Measurements from ENCODE around the gene ABCC11. TPM values are rescaled to one million over a fixed set of nuclear protein-coding genes. Genes with fewer than 3 reads are reported as not detected.

Gene ABCC11
- total and polyA plus RNA-seq, 2 donors (not counting 1 experiment from before 2014, with no cell fraction given), result 0.09 TPM; not detected in 1

DNA sequence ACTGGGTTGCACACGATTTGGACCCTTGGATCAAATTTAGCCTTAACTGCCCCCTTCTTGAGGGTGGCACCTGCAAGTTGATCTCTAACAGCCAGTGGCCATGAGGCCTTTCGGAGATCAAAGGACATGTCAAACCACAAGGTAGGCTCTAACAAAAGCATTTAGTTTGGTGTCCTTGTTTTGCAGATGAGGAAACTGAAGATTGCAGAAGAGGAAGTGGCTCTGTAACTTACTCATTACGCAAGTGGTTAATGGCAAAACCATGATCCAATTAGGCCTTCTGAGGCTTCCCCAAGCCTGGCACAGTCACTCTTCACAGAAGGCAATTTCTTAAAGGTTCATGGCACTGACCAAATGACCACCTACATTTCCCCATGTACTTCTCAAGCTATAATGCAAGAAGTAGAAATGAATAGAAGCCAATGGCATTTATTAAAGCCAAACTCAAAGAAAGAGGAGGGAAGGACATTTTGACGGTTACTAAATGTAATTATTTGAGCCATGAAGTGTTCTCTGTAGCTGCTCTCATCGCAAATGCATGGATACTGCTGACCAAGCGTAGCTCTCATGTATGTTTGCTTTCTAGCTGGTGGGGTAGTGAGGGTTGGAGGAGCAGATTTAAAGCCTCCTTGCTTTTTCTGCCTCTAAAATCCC is 58.8 kb downstream of the ABCC11 start:
- ATAC-seq (ENCODE audit: low read depth) (no peak), DNase-seq (no peak)
- peak overlapping the region; percentile 19 for H2AFZ ChIP-seq (ENCODE audit: insufficient read depth, low read depth, low read length, poor library complexity, severe bottlenecking)
- Mint-ChIP-seq H3K9me3 (ENCODE audit: insufficient read depth) (no peaks in the 10 kb centered on the region), H3K27me3 (peaks cover 3% of the 10 kb centered on the region), H3K27ac (no peak overlapping the region), H3K4me3 (no peak overlapping the region), H3K4me1 (no peaks in the 10 kb centered on the region)
- no peaks in the 10 kb centered on the region for H3K9me3 ChIP-seq (ENCODE audit: control extremely low read depth in 1 of 3, control insufficient read depth in 2 of 3, insufficient read depth in 1 of 3, low read length in 2 of 3)
- H3K27me3 ChIP-seq (replicated peaks in 1 of 4; ENCODE audit: control extremely low read depth in 1 of 4, control insufficient read depth in 3 of 4, insufficient read depth in 4 of 4, low read length in 3 of 4), result peaks cover 0 to 4% (median 0%) of the 10 kb centered on the region in 4 experiments
- no peak overlapping the region for H3K4me2 ChIP-seq (replicated peaks; ENCODE audit: low read depth, low read length, poor library complexity, severe bottlenecking)
- H3K4me1 ChIP-seq (ENCODE audit: control insufficient read depth in 2 of 2, insufficient read depth in 2 of 2, low read length in 2 of 2), result no peaks in the 10 kb centered on the region
- no peaks in the 10 kb centered on the region for H3K36me3 ChIP-seq (replicated peaks in 1 of 2; ENCODE audit: control extremely low read depth in 1 of 2, control insufficient read depth in 1 of 2, extremely low read depth in 1 of 2, insufficient read depth in 2 of 2, low read length in 1 of 2)
- no peak overlapping the region for H3K4me3 ChIP-seq (ENCODE audit: control extremely low read depth in 1 of 5, extremely low read depth in 1 of 5, insufficient read depth in 1 of 5, low read depth in 2 of 5, low read length in 4 of 5)
- CTCF ChIA-PET, result interaction anchor here (1.2 kb wide), 1 partner anchor 32 kb away, joined by 3 read pairs; no protein-coding TSS in a partner anchor
- 71% methylated on average over 5 of the region's 6 CpGs for WGBS (ENCODE audit: insufficient coverage)
- POLR2A ChIA-PET, result no interaction called here
- no peak for TF ChIP-seq EZH2 (IDR thresholded peaks at IDR 0.05; ENCODE audit: borderline replicate concordance, insufficient read depth, low read depth, low read length, poor library complexity, severe bottlenecking)
- TF ChIP-seq, protein P1, sequence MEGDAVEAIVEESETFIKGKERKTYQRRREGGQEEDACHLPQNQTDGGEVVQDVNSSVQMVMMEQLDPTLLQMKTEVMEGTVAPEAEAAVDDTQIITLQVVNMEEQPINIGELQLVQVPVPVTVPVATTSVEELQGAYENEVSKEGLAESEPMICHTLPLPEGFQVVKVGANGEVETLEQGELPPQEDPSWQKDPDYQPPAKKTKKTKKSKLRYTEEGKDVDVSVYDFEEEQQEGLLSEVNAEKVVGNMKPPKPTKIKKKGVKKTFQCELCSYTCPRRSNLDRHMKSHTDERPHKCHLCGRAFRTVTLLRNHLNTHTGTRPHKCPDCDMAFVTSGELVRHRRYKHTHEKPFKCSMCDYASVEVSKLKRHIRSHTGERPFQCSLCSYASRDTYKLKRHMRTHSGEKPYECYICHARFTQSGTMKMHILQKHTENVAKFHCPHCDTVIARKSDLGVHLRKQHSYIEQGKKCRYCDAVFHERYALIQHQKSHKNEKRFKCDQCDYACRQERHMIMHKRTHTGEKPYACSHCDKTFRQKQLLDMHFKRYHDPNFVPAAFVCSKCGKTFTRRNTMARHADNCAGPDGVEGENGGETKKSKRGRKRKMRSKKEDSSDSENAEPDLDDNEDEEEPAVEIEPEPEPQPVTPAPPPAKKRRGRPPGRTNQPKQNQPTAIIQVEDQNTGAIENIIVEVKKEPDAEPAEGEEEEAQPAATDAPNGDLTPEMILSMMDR (IDR thresholded peaks at IDR 0.05), result no peak
- no peak overlapping the region for H3K9ac ChIP-seq (ENCODE audit: low read length)
- H3K27ac ChIP-seq (ENCODE audit: low read length in 2 of 2), result no peak overlapping the region
- H4K20me1 ChIP-seq (ENCODE audit: control insufficient read depth, insufficient read depth, low read length, poor library complexity, severe bottlenecking), result no peaks in the 10 kb centered on the region
- H3K79me2 ChIP-seq (ENCODE audit: control insufficient read depth, insufficient read depth, low read length), result no peaks in the 10 kb centered on the region
- intact Hi-C loops (cut with micrococcal nuclease), result no loop called here

DNA sequence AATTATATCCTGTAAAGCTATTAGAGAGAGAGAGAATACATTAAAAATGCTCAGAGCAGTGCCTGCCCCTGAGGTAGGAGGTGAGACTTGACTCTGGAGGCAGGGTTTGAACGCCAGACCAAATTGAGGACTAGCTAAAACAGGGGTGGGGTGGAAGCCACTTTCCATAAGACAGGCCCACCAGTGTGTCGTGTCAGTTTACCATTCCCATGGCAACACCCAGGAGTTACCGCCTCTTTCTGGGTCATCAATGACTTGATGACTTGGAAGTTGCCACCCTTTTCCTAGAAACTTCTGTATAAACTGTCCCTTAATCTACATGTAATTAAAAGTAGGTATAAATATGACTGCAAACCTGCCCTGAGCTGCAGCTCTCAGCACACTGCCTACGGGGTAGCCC is 59.6 kb downstream of the ABCC11 start:
- Mint-ChIP-seq H3K27ac (no peak overlapping the region), H3K4me3 (no peak overlapping the region), H3K27me3 (peaks cover 3% of the 10 kb centered on the region), H3K9me3 (ENCODE audit: insufficient read depth) (no peaks in the 10 kb centered on the region), H3K4me1 (no peaks in the 10 kb centered on the region)
- no peak overlapping the region for H3K27ac ChIP-seq (ENCODE audit: low read length in 2 of 2)
- no peak for ATAC-seq (ENCODE audit: low read depth)
- H3K4me1 ChIP-seq (ENCODE audit: control insufficient read depth in 2 of 2, insufficient read depth in 2 of 2, low read length in 2 of 2), result no peaks in the 10 kb centered on the region
- H2AFZ ChIP-seq (ENCODE audit: insufficient read depth, low read depth, low read length, poor library complexity, severe bottlenecking), result no peak overlapping the region
- H3K36me3 ChIP-seq (replicated peaks in 1 of 2; ENCODE audit: control extremely low read depth in 1 of 2, control insufficient read depth in 1 of 2, extremely low read depth in 1 of 2, insufficient read depth in 2 of 2, low read length in 1 of 2), result no peaks in the 10 kb centered on the region
- intact Hi-C loops (cut with micrococcal nuclease), result no loop called here
- CTCF ChIA-PET, result interaction anchor here (1.2 kb wide), 1 partner anchor 31 kb away, joined by 3 read pairs; no protein-coding TSS in a partner anchor
- 83% methylated on average over 2 of the region's 4 CpGs for WGBS (ENCODE audit: insufficient coverage)
- H4K20me1 ChIP-seq (ENCODE audit: control insufficient read depth, insufficient read depth, low read length, poor library complexity, severe bottlenecking), result no peaks in the 10 kb centered on the region
- no peaks in the 10 kb centered on the region for H3K79me2 ChIP-seq (ENCODE audit: control insufficient read depth, insufficient read depth, low read length)
- TF ChIP-seq, protein P1 (IDR thresholded peaks at IDR 0.05), result no peak
- TF ChIP-seq EZH2 (IDR thresholded peaks at IDR 0.05; ENCODE audit: borderline replicate concordance, insufficient read depth, low read depth, low read length, poor library complexity, severe bottlenecking), result no peak
- H3K9me3 ChIP-seq (ENCODE audit: control extremely low read depth in 1 of 3, control insufficient read depth in 2 of 3, insufficient read depth in 1 of 3, low read length in 2 of 3), result no peaks in the 10 kb centered on the region
- H3K9ac ChIP-seq (ENCODE audit: low read length), result no peak overlapping the region
- H3K27me3 ChIP-seq (replicated peaks in 1 of 4; ENCODE audit: control extremely low read depth in 1 of 4, control insufficient read depth in 3 of 4, insufficient read depth in 4 of 4, low read length in 3 of 4), result no peaks in the 10 kb centered on the region
- DNase-seq, result no peak
- H3K4me3 ChIP-seq (ENCODE audit: control extremely low read depth in 1 of 5, extremely low read depth in 1 of 5, insufficient read depth in 1 of 5, low read depth in 2 of 5, low read length in 4 of 5), result no peak overlapping the region
- POLR2A ChIA-PET, result no interaction called here
- no peak overlapping the region for H3K4me2 ChIP-seq (replicated peaks; ENCODE audit: low read depth, low read length, poor library complexity, severe bottlenecking)
